ENCODE results near the gene PRLR. TPM values are rescaled to one million over a fixed set of nuclear protein-coding genes. Genes with fewer than 3 reads are reported as not detected.

The PRLR gene
- total RNA-seq, 3 donors from 2014 or later (not counting 1 experiment from before 2014, with no cell fraction given): 0.05 to 0.16 (median 0.09) TPM

GRCh38 chr5:35177783-35178182 lies 52.5 kb downstream of the PRLR start:
- Mint-ChIP-seq H3K36me3 (no peaks in the 10 kb centered on the region), H3K9me3 (peaks cover 0 to 2% of the 10 kb centered on the region in 2 donors), H3K4me3 (no peak overlapping the region), H3K4me1 (no peaks in the 10 kb centered on the region), H3K27ac (no peak overlapping the region), H3K27me3 (ENCODE audit: low read depth in 2 of 2) (peaks cover 0 to 3% of the 10 kb centered on the region in 2 donors)
- no peak for TF ChIP-seq CTCF (IDR thresholded peaks at IDR 0.05)
- ATAC-seq (no peak), DNase-seq (no peak)
- WGBS (ENCODE audit: insufficient coverage): 69% methylated on average over 2 of the region's 3 CpGs
- Histone ChIP-seq H3K4me1 (ENCODE audit: control insufficient read depth, insufficient read depth, low read length) (no peaks in the 10 kb centered on the region), H3K27me3 (ENCODE audit: control insufficient read depth, insufficient read depth, low read length) (no peaks in the 10 kb centered on the region), H3K4me3 (ENCODE audit: low read length) (no peak overlapping the region), H3K36me3 (ENCODE audit: control insufficient read depth, insufficient read depth, low read length) (no peaks in the 10 kb centered on the region), H3K9me3 (ENCODE audit: control insufficient read depth, insufficient read depth, low read length) (no peaks in the 10 kb centered on the region), H3K27ac (ENCODE audit: low read length) (no peak overlapping the region)
- intact Hi-C loops (cut with micrococcal nuclease): no loop called here

GRCh38 chr5:35172533-35172932 lies 57.8 kb downstream of the PRLR start:
- Mint-ChIP-seq H3K36me3 (no peaks in the 10 kb centered on the region), H3K27ac (no peak overlapping the region), H3K4me3 (no peak overlapping the region), H3K27me3 (ENCODE audit: low read depth in 2 of 2) (no peaks in the 10 kb centered on the region), H3K9me3 (peaks cover 2 to 6% of the 10 kb centered on the region in 2 donors), H3K4me1 (no peaks in the 10 kb centered on the region)
- ATAC-seq (no peak), DNase-seq (no peak)
- no peaks in the 10 kb centered on the region for H3K36me3 ChIP-seq (ENCODE audit: control insufficient read depth, insufficient read depth, low read length)
- H3K27ac ChIP-seq (ENCODE audit: low read length): no peak overlapping the region
- no peak for TF ChIP-seq CTCF (IDR thresholded peaks at IDR 0.05)
- intact Hi-C loops (cut with micrococcal nuclease): no loop called here
- H3K9me3 ChIP-seq (ENCODE audit: control insufficient read depth, insufficient read depth, low read length): no peaks in the 10 kb centered on the region
- no peaks in the 10 kb centered on the region for H3K4me1 ChIP-seq (ENCODE audit: control insufficient read depth, insufficient read depth, low read length)
- H3K27me3 ChIP-seq (ENCODE audit: control insufficient read depth, insufficient read depth, low read length): no peaks in the 10 kb centered on the region
- 81% methylated on average over 5 of the region's 5 CpGs for WGBS (ENCODE audit: insufficient coverage)
- no peak overlapping the region for H3K4me3 ChIP-seq (ENCODE audit: low read length)

DNA sequence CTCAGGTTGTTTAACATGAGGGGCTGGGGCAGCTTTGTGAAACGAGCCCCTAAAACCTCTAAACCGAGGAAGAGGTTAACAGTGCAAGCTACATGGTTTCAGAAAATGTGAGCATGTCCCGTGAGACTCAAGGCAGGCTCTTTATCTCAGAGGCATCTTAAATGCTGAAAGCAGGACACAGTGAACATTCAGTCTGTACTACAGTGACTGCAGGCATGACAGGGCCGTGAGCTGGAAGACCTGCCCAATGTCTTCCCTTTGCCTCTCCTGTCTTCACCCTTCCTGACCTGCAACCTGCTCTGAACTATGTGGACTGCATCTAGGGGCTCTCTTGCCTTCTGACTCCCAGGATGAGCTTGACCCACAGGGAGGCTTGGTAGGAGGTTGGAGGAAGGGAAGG lies 58.3 kb downstream of the PRLR start:
- 72% methylated on average over 4 of the region's 4 CpGs for WGBS (ENCODE audit: insufficient coverage)
- H3K27ac Mint-ChIP-seq: no peak overlapping the region
- no peak overlapping the region for H3K4me3 Mint-ChIP-seq
- no peaks in the 10 kb centered on the region for H3K27me3 Mint-ChIP-seq (ENCODE audit: low read depth in 2 of 2)
- no peaks in the 10 kb centered on the region for H3K36me3 Mint-ChIP-seq
- H3K4me1 Mint-ChIP-seq: no peaks in the 10 kb centered on the region
- no peaks in the 10 kb centered on the region for H3K9me3 ChIP-seq (ENCODE audit: control insufficient read depth, insufficient read depth, low read length)
- H3K9me3 Mint-ChIP-seq: peaks cover 6 to 7% of the 10 kb centered on the region in 2 donors
- ATAC-seq: no peak
- H3K27ac ChIP-seq (ENCODE audit: low read length): no peak overlapping the region
- no peaks in the 10 kb centered on the region for H3K27me3 ChIP-seq (ENCODE audit: control insufficient read depth, insufficient read depth, low read length)
- DNase-seq: no peak
- no peak for TF ChIP-seq CTCF (IDR thresholded peaks at IDR 0.05)
- no peaks in the 10 kb centered on the region for H3K36me3 ChIP-seq (ENCODE audit: control insufficient read depth, insufficient read depth, low read length)
- intact Hi-C loops (cut with micrococcal nuclease): no loop called here
- H3K4me3 ChIP-seq (ENCODE audit: low read length): no peak overlapping the region
- no peaks in the 10 kb centered on the region for H3K4me1 ChIP-seq (ENCODE audit: control insufficient read depth, insufficient read depth, low read length)

GRCh38 chr5:35171078-35171477 lies 59.2 kb downstream of the PRLR start:
- no peaks in the 10 kb centered on the region for H3K27me3 Mint-ChIP-seq (ENCODE audit: low read depth in 2 of 2)
- H3K36me3 ChIP-seq (ENCODE audit: control insufficient read depth, insufficient read depth, low read length): no peaks in the 10 kb centered on the region
- no peak for ATAC-seq
- no peak overlapping the region for H3K4me3 ChIP-seq (ENCODE audit: low read length)
- no peak overlapping the region for H3K27ac ChIP-seq (ENCODE audit: low read length)
- intact Hi-C loops (cut with micrococcal nuclease): no loop called here
- H3K4me3 Mint-ChIP-seq: no peak overlapping the region
- H3K27me3 ChIP-seq (ENCODE audit: control insufficient read depth, insufficient read depth, low read length): no peaks in the 10 kb centered on the region
- DNase-seq: no peak
- H3K9me3 Mint-ChIP-seq: peaks cover 6 to 8% of the 10 kb centered on the region in 2 donors
- H3K27ac Mint-ChIP-seq: no peak overlapping the region
- H3K9me3 ChIP-seq (ENCODE audit: control insufficient read depth, insufficient read depth, low read length): no peaks in the 10 kb centered on the region
- H3K4me1 Mint-ChIP-seq: no peaks in the 10 kb centered on the region
- no peak for TF ChIP-seq CTCF (IDR thresholded peaks at IDR 0.05)
- H3K4me1 ChIP-seq (ENCODE audit: control insufficient read depth, insufficient read depth, low read length): no peaks in the 10 kb centered on the region
- no peaks in the 10 kb centered on the region for H3K36me3 Mint-ChIP-seq

Measured in natural killer cell (primary cell).